ENCODE measurements around the gene LHX6. TPM values are rescaled to one million over a fixed set of nuclear protein-coding genes. Genes with fewer than 3 reads are reported as not detected.

Gene LHX6
- total RNA-seq, 2 donors from 2014 or later = 2.9 TPM; not detected in 1

GRCh38 chr9:122229485-122229837, 704 bp upstream of the LHX6 start:
- TF ChIP-seq POLR2A (IDR thresholded peaks at IDR 0.05) (no peak), CTCF (IDR thresholded peaks at IDR 0.05) (no peak)
- Histone ChIP-seq H3K36me3 (replicated peaks in 1 of 2; ENCODE audit: insufficient read depth in 1 of 2, low read depth in 2 of 2) (no peaks in the 10 kb centered on the region), H3K27me3 (peaks cover 0 to 39% of the 10 kb centered on the region in 2 donors), H3K27ac (no peak overlapping the region), H3K4me3 (no peak overlapping the region), H3K9me3 (no peaks in the 10 kb centered on the region), H3K4me1 (peaks cover 35% of the 10 kb centered on the region)
- intact Hi-C loops (cut with DNase I) = no loop called here
- no peak for DNase-seq
- 31 to 35% methylated on average over 4 of the region's 4 CpGs for WGBS, 2 donors
- no peak for ATAC-seq

- no peak overlapping the region for H3K27ac ChIP-seq
- H3K4me3 ChIP-seq = no peak overlapping the region
- intact Hi-C loops (cut with DNase I) = no loop called here
- H3K4me1 ChIP-seq = peaks cover 35% of the 10 kb centered on the region
- peaks cover 0 to 39% of the 10 kb centered on the region in 2 donors for H3K27me3 ChIP-seq
- no peak for DNase-seq
- ATAC-seq = no peak
- no peaks in the 10 kb centered on the region for H3K36me3 ChIP-seq (replicated peaks in 1 of 2; ENCODE audit: insufficient read depth in 1 of 2, low read depth in 2 of 2)
- WGBS, 2 donors = 3 to 5% methylated on average over 34 to 38 of the region's 38 CpGs
- TF ChIP-seq POLR2A (IDR thresholded peaks at IDR 0.05) (no peak), CTCF (IDR thresholded peaks at IDR 0.05) (no peak)
- no peaks in the 10 kb centered on the region for H3K9me3 ChIP-seq
Observed at GRCh38 chr9:122228191-122228567, 578 bp downstream of the LHX6 start.

- TF ChIP-seq POLR2A (IDR thresholded peaks at IDR 0.05) = no peak
- no peak for TF ChIP-seq CTCF (IDR thresholded peaks at IDR 0.05)
- Histone ChIP-seq H3K27ac (no peak overlapping the region), H3K27me3 (peaks cover 0 to 39% of the 10 kb centered on the region in 2 donors), H3K9me3 (no peaks in the 10 kb centered on the region), H3K4me1 (peaks cover 35% of the 10 kb centered on the region), H3K36me3 (replicated peaks in 1 of 2; ENCODE audit: insufficient read depth in 1 of 2, low read depth in 2 of 2) (no peaks in the 10 kb centered on the region), H3K4me3 (no peak overlapping the region)
- no peak for ATAC-seq
- intact Hi-C loops (cut with DNase I) = no loop called here
- 6 to 8% methylated on average over 10 of the region's 10 CpGs for WGBS, 2 donors
- DNase-seq = no peak
Observed at GRCh38 chr9:122227575-122227900, 1.2 kb downstream of the LHX6 start.

- intact Hi-C loops (cut with DNase I) = no loop called here
- TF ChIP-seq CTCF (IDR thresholded peaks at IDR 0.05) (no peak), POLR2A (IDR thresholded peaks at IDR 0.05) (no peak)
- no peaks in the 10 kb centered on the region for H3K9me3 ChIP-seq
- H3K27me3 ChIP-seq = peaks cover 0 to 42% of the 10 kb centered on the region in 2 donors
- H3K27ac ChIP-seq = no peak overlapping the region
- WGBS, 2 donors = 8 to 19% methylated on average over 32 to 59 of the region's 59 CpGs
- no peak for DNase-seq
- no peak overlapping the region for H3K4me3 ChIP-seq
- peaks cover 35% of the 10 kb centered on the region for H3K4me1 ChIP-seq
- H3K36me3 ChIP-seq (replicated peaks in 1 of 2; ENCODE audit: insufficient read depth in 1 of 2, low read depth in 2 of 2) = no peaks in the 10 kb centered on the region
- no peak for ATAC-seq
Observed at GRCh38 chr9:122226758-122227574, 1.8 kb downstream of the LHX6 start.
